Measurements from ENCODE around the gene SLC39A10. TPM values are rescaled to one million over a fixed set of nuclear protein-coding genes. Genes with fewer than 3 reads are reported as not detected.

Gene SLC39A10
- total RNA-seq, 4 donors from 2014 or later, result 4.9 to 34.4 (median 12.4) TPM

GRCh38 chr2:195677884-195678283, 20.9 kb downstream of the SLC39A10 start:
- Histone ChIP-seq H3K27ac (no peak overlapping the region), H3K36me3 (no peaks in the 10 kb centered on the region), H3K9me3 (no peaks in the 10 kb centered on the region), H3K27me3 (no peaks in the 10 kb centered on the region), H3K4me3 (no peak overlapping the region), H3K4me1 (no peaks in the 10 kb centered on the region)
- TF ChIP-seq CTCF (IDR thresholded peaks at IDR 0.05) (no peak), POLR2A (IDR thresholded peaks at IDR 0.05) (no peak), POLR2AphosphoS5 (IDR thresholded peaks at IDR 0.05) (no peak), EP300 (IDR thresholded peaks at IDR 0.05; ENCODE audit: low read depth) (no peak)
- intact Hi-C loops (cut with DNase I; ENCODE audit: low total_unique reads) (no loop called here), in situ Hi-C loops (cut with MboI; ENCODE audit: low pct_ligation_motif_present in 1 of 4, low pct_unique_long_range_greater_than_20kb in 1 of 4, low sequenced_read_pairs in 3 of 4) (no loop called here)
- WGBS, 2 donors (ENCODE audit: low coverage in 1 of 2), result 90 to 100% methylated on average over 1 to 2 of the region's 2 CpGs
- no peak for DNase-seq

GRCh38 chr2:195682077-195682476, 25.1 kb downstream of the SLC39A10 start:
- in situ Hi-C loops (cut with MboI; ENCODE audit: low pct_ligation_motif_present in 1 of 4, low pct_unique_long_range_greater_than_20kb in 1 of 4, low sequenced_read_pairs in 3 of 4), result no loop called here
- DNase-seq, result no peak
- peaks cover 0 to 7% (median 0%) of the 10 kb centered on the region in 4 donors for H3K4me1 ChIP-seq
- TF ChIP-seq POLR2A (IDR thresholded peaks at IDR 0.05) (no peak), POLR2AphosphoS5 (IDR thresholded peaks at IDR 0.05) (no peak), CTCF (IDR thresholded peaks at IDR 0.05) (no peak), EP300 (IDR thresholded peaks at IDR 0.05; ENCODE audit: low read depth) (no peak)
- H3K27ac ChIP-seq, result no peak overlapping the region
- H3K27me3 ChIP-seq, result no peaks in the 10 kb centered on the region
- H3K4me3 ChIP-seq, result no peak overlapping the region
- H3K36me3 ChIP-seq, result no peaks in the 10 kb centered on the region
- WGBS, 2 donors (ENCODE audit: low coverage in 1 of 2), result 67 to 80% methylated on average over 1 of the region's 1 CpG
- H3K9me3 ChIP-seq, result no peaks in the 10 kb centered on the region
- intact Hi-C loops (cut with DNase I; ENCODE audit: low total_unique reads), result no loop called here

GRCh38 chr2:195683174-195683573, 26.1 kb downstream of the SLC39A10 start:
- no peaks in the 10 kb centered on the region for H3K27me3 ChIP-seq
- no peak for DNase-seq
- TF ChIP-seq CTCF (IDR thresholded peaks at IDR 0.05) (no peak), POLR2AphosphoS5 (IDR thresholded peaks at IDR 0.05) (no peak), EP300 (IDR thresholded peaks at IDR 0.05; ENCODE audit: low read depth) (no peak), POLR2A (IDR thresholded peaks at IDR 0.05) (no peak)
- intact Hi-C loops (cut with DNase I; ENCODE audit: low total_unique reads) (no loop called here), in situ Hi-C loops (cut with MboI; ENCODE audit: low pct_ligation_motif_present in 1 of 4, low pct_unique_long_range_greater_than_20kb in 1 of 4, low sequenced_read_pairs in 3 of 4) (no loop called here)
- peaks cover 0 to 7% (median 0%) of the 10 kb centered on the region in 4 donors for H3K4me1 ChIP-seq
- H3K4me3 ChIP-seq, result no peak overlapping the region
- no peaks in the 10 kb centered on the region for H3K9me3 ChIP-seq
- no peaks in the 10 kb centered on the region for H3K36me3 ChIP-seq
- whole genome bisulfite sequencing, 2 donors (ENCODE audit: low coverage in 1 of 2), result 81 to 87% methylated on average over 3 of the region's 3 CpGs
- no peak overlapping the region for H3K27ac ChIP-seq

- Histone ChIP-seq H3K4me3 (no peak overlapping the region), H3K36me3 (no peaks in the 10 kb centered on the region), H3K4me1 (peaks cover 0 to 7% (median 0%) of the 10 kb centered on the region in 4 donors), H3K27ac (no peak overlapping the region), H3K9me3 (no peaks in the 10 kb centered on the region), H3K27me3 (no peaks in the 10 kb centered on the region)
- TF ChIP-seq EP300 (IDR thresholded peaks at IDR 0.05; ENCODE audit: low read depth), result no peak
- TF ChIP-seq POLR2AphosphoS5 (IDR thresholded peaks at IDR 0.05), result no peak
- no peak for TF ChIP-seq POLR2A (IDR thresholded peaks at IDR 0.05)
- TF ChIP-seq CTCF (IDR thresholded peaks at IDR 0.05), result no peak
- DNase-seq, result no peak
- in situ Hi-C loops (cut with MboI; ENCODE audit: low pct_ligation_motif_present in 1 of 4, low pct_unique_long_range_greater_than_20kb in 1 of 4, low sequenced_read_pairs in 3 of 4), result no loop called here
- intact Hi-C loops (cut with DNase I; ENCODE audit: low total_unique reads), result no loop called here
Observed at GRCh38 chr2:195686564-195686963, 29.5 kb downstream of the SLC39A10 start.
